HFFc6 (cell line): Measurements from ENCODE around the gene ZNF618. TPM values are rescaled to one million over a fixed set of nuclear protein-coding genes. Genes with fewer than 3 reads are reported as not detected.

Source experiments
- DNase-seq: peaks from one replicate; pipeline ENCODE4 v3.0.0-alpha.2; 2018
- H3K27ac Mint-ChIP-seq: 2 replicates; pipeline ENCODE4 v1.8.0; 2020; ENCODE audit warnings: mild to moderate bottlenecking, mixed read lengths
- H3K27me3 Mint-ChIP-seq: 2 replicates; pipeline ENCODE4 v1.8.0; 2021; ENCODE audit warnings: mild to moderate bottlenecking, moderate library complexity, mixed read lengths; ENCODE audit not compliant: insufficient read depth
- H3K36me3 Mint-ChIP-seq: 2 replicates; pipeline ENCODE4 v1.8.0; 2021; ENCODE audit warnings: low read depth, mixed read lengths
- H3K4me1 Mint-ChIP-seq: 2 replicates; pipeline ENCODE4 v1.8.0; 2020; ENCODE audit warnings: low read depth, mixed read lengths
- H3K4me3 Mint-ChIP-seq: 2 replicates; pipeline ENCODE4 v1.8.0; 2020; ENCODE audit warnings: mild to moderate bottlenecking, moderate library complexity, mixed read lengths
- H3K9me3 Mint-ChIP-seq: 2 replicates; pipeline ENCODE4 v1.8.0; 2020; ENCODE audit warnings: mild to moderate bottlenecking, mixed read lengths
- CTCF ChIP-seq: fragments of 200-600 bp; sonication (generic); IDR thresholded peaks from 2 replicates; pipeline ENCODE4 v1.5.0; 2021; ENCODE audit warnings: antibody characterized with exemption, mild to moderate bottlenecking
- total RNA-seq, 6 experiments: library from RNA; stranded (reverse); fragmentation: NEBNext Ultra II Directional; extraction: Animal tissue kit (Norgen Biotek cat#: 25700); gene quantifications; 2 replicates in 1 of 6; 3 replicates in 5 of 6; pipeline ENCODE4 v1.2.3, GENCODE V29; 2021

Gene ZNF618
- total RNA-seq, 6 experiments from 2014 or later, result 9.4 to 13.6 (median 11.5) TPM

- Mint-ChIP-seq H3K4me1 (peaks cover 41% of the 10 kb centered on the region), H3K9me3 (no peaks in the 10 kb centered on the region), H3K36me3 (peaks cover 17% of the 10 kb centered on the region), H3K27ac (peak overlapping the region; percentile 18; the same call in 1 of the 2 replicates), H3K27me3 (peaks cover 10% of the 10 kb centered on the region), H3K4me3 (peak overlapping the region; percentile 77)
- TF ChIP-seq CTCF, result no peak
- no peak for DNase-seq
Measured at GRCh38 chr9:113875459-113876150, 504 bp upstream of the ZNF618 start.

GRCh38 chr9:113876993-113877368, 872 bp downstream of the ZNF618 start:
- Mint-ChIP-seq H3K27me3 (peaks cover 8% of the 10 kb centered on the region), H3K9me3 (no peaks in the 10 kb centered on the region), H3K36me3 (peaks cover 17% of the 10 kb centered on the region), H3K4me3 (peak overlapping the region; percentile 95), H3K4me1 (peaks cover 46% of the 10 kb centered on the region), H3K27ac (peak overlapping the region; percentile 87)
- 0 out of 2 replicates have a peak, but pooled peaks have one; percentile 3 for TF ChIP-seq CTCF
- no peak for DNase-seq

- TF ChIP-seq CTCF, result no peak
- H3K27ac Mint-ChIP-seq, result no peak overlapping the region
- H3K4me3 Mint-ChIP-seq, result no peak overlapping the region
Measured at GRCh38 chr9:113879318-113879717, 3.2 kb downstream of the ZNF618 start.

GRCh38 chr9:113879911-113880310, 3.8 kb downstream of the ZNF618 start:
- no peak overlapping the region for H3K4me3 Mint-ChIP-seq
- DNase-seq, result no peak
- peaks cover 51% of the 10 kb centered on the region for H3K4me1 Mint-ChIP-seq

More at GRCh38 chr9:113879318-113879717, 3.2 kb downstream of the ZNF618 start:
- H3K9me3 Mint-ChIP-seq, result no peaks in the 10 kb centered on the region
- peaks cover 17% of the 10 kb centered on the region for H3K36me3 Mint-ChIP-seq
- no peaks in the 10 kb centered on the region for H3K27me3 Mint-ChIP-seq
- DNase-seq, result no peak
- peaks cover 45% of the 10 kb centered on the region for H3K4me1 Mint-ChIP-seq

GRCh38 chr9:113882181-113882580, 6.1 kb downstream of the ZNF618 start:
- no peak overlapping the region for H3K27ac Mint-ChIP-seq
- peaks cover 70% of the 10 kb centered on the region for H3K4me1 Mint-ChIP-seq
- H3K27me3 Mint-ChIP-seq, result no peaks in the 10 kb centered on the region
- DNase-seq, result no peak
- H3K36me3 Mint-ChIP-seq, result peaks cover 17% of the 10 kb centered on the region
- H3K4me3 Mint-ChIP-seq, result no peak overlapping the region
- no peaks in the 10 kb centered on the region for H3K9me3 Mint-ChIP-seq
- no peak for TF ChIP-seq CTCF

More at GRCh38 chr9:113879911-113880310, 3.8 kb downstream of the ZNF618 start:
- Mint-ChIP-seq H3K27ac (no peak overlapping the region), H3K27me3 (no peaks in the 10 kb centered on the region), H3K36me3 (peaks cover 17% of the 10 kb centered on the region), H3K9me3 (no peaks in the 10 kb centered on the region)
- no peak for TF ChIP-seq CTCF
